GM18499 (cell line): ENCODE results near the gene STING1.
"Not testable (repeated sequence)": the region's sequence is repeated elsewhere in the genome, so short reads cannot be mapped to it uniquely, and the experiment has no call there.

Source experiments
- ATAC-seq: cut with Tn5 transposase; IDR thresholded peaks from one replicate; pipeline ENCODE4 v1.9.1; 2021; ENCODE audit warnings: moderate number of reproducible peaks; ENCODE audit not compliant: insufficient read depth, unreplicated experiment

STING1 gene

GRCh38 chr5:139482050-139482889 lies at the start of gene STING1:
TSS of gene STING1 (minus strand) at chr5:139482758. CDS start at chr5:139481704, 1,054 bp downstream.
- no peak for ATAC-seq

- ATAC-seq = no peak
Measured at GRCh38 chr5:139531772-139532169, 49.2 kb upstream of the STING1 start.

GRCh38 chr5:139530079-139530478 lies 47.5 kb upstream of the STING1 start:
- ATAC-seq = not testable (repeated sequence)

GRCh38 chr5:139528695-139529094 lies 46.1 kb upstream of the STING1 start:
- not testable (repeated sequence) for ATAC-seq

GRCh38 chr5:139527896-139528467 lies 45.4 kb upstream of the STING1 start:
- not testable (repeated sequence) for ATAC-seq

- ATAC-seq = not testable (repeated sequence)
Measured at GRCh38 chr5:139527090-139527470, 44.5 kb upstream of the STING1 start.

GRCh38 chr5:139526309-139527089 lies 43.9 kb upstream of the STING1 start:
- not testable (repeated sequence) for ATAC-seq

GRCh38 chr5:139525586-139526308 lies 43.2 kb upstream of the STING1 start:
- ATAC-seq = not testable (repeated sequence)

- ATAC-seq = no peak
Measured at GRCh38 chr5:139524940-139525585, 42.5 kb upstream of the STING1 start.

- no peak for ATAC-seq
Measured at GRCh38 chr5:139524446-139524845, 41.9 kb upstream of the STING1 start.

- no peak for ATAC-seq
Measured at GRCh38 chr5:139523635-139524445, 41.3 kb upstream of the STING1 start.

- ATAC-seq = peak; percentile 61
Measured at GRCh38 chr5:139517683-139518564, 35.4 kb upstream of the STING1 start.

GRCh38 chr5:139514486-139514856 lies 31.9 kb upstream of the STING1 start:
- ATAC-seq = no peak

GRCh38 chr5:139513852-139514485 lies 31.4 kb upstream of the STING1 start:
- ATAC-seq = no peak

- not testable (repeated sequence) for ATAC-seq
Measured at GRCh38 chr5:139513434-139513833, 30.9 kb upstream of the STING1 start.

GRCh38 chr5:139512786-139513390 lies 30.3 kb upstream of the STING1 start:
- ATAC-seq = no peak

- not testable (repeated sequence) for ATAC-seq
Measured at GRCh38 chr5:139504722-139505121, 22.2 kb upstream of the STING1 start.
